DND-41 (cell line): ENCODE results near the gene KIAA0753.

Experiments used
- CTCF ChIP-seq: IDR thresholded peaks from 2 replicates; pipeline ENCODE4 v1.5.1; 2012; ENCODE audit warnings: borderline replicate concordance, low read length, moderate library complexity, mild to moderate bottlenecking; ENCODE audit not compliant: poor library complexity, severe bottlenecking; ENCODE audit errors: extremely low read depth
- EZH2 ChIP-seq: IDR thresholded peaks from 3 replicates; pipeline ENCODE4 v1.6.1; 2012; ENCODE audit warnings: borderline replicate concordance, low read depth, mild to moderate bottlenecking, moderate library complexity, low read length, inconsistent platforms; ENCODE audit not compliant: severe bottlenecking

GRCh38 chr17:6531575-6531974 is 108.9 kb downstream of the KIAA0753 start:
- TF ChIP-seq CTCF = no peak
- TF ChIP-seq EZH2 = no peak
